Measurements from ENCODE around the gene FAM13A. TPM values are rescaled to one million over a fixed set of nuclear protein-coding genes. Genes with fewer than 3 reads are reported as not detected.

FAM13A gene
- total and polyA plus RNA-seq, 9 of the 15 experiments (the other 6 are each of a cell fraction or from before 2014, with no cell fraction given) = 11.3 to 23.3 (median 14.7) TPM

GRCh38 chr4:89000382-89000781 lies 56.6 kb downstream of the FAM13A start (continued):
- TF ChIP-seq RREB1 (CRISPR knock-in tag; IDR thresholded peaks at IDR 0.05) = no peak
- no peak for TF ChIP-seq NELFE (IDR thresholded peaks at IDR 0.05; ENCODE audit: insufficient read depth, insufficient read length)
- no peak for TF ChIP-seq HDAC2 (IDR thresholded peaks at IDR 0.05)
- no peak for TF ChIP-seq SAP30 (IDR thresholded peaks at IDR 0.05; ENCODE audit: borderline replicate concordance, insufficient read depth, low read depth, low read length, poor library complexity, severe bottlenecking)
- TF ChIP-seq ZNF740 (CRISPR knock-in tag; IDR thresholded peaks at IDR 0.05) = no peak
- TF ChIP-seq ZNF740 (tag; IDR thresholded peaks at IDR 0.05) = peak in 1 of 2 experiments; percentile 61; a peak in 1 of 4 replicates
- no peak for TF ChIP-seq NFRKB (IDR thresholded peaks at IDR 0.05; ENCODE audit: low read depth)
- no peak for TF ChIP-seq HCFC1 (IDR thresholded peaks at IDR 0.05; ENCODE audit: low read depth, low read length)

All from K562 (cell line).